ENCODE data around the gene FCMR.

- TF ChIP-seq OSR1 (CRISPR knock-in tag; IDR thresholded peaks at IDR 0.05) (no peak), RARB (CRISPR knock-in tag; IDR thresholded peaks at IDR 0.05) (no peak), POU6F1 (CRISPR knock-in tag; IDR thresholded peaks at IDR 0.05; ENCODE audit: borderline replicate concordance, low read depth) (no peak), ZFP3 (CRISPR knock-in tag; IDR thresholded peaks at IDR 0.05) (no peak), BACH2 (CRISPR knock-in tag; IDR thresholded peaks at IDR 0.05; ENCODE audit: borderline replicate concordance) (no peak), PATZ1 (CRISPR knock-in tag; IDR thresholded peaks at IDR 0.05; ENCODE audit: borderline replicate concordance) (no peak), TOX (CRISPR knock-in tag; IDR thresholded peaks at IDR 0.05; ENCODE audit: borderline replicate concordance) (no peak), CREB5 (CRISPR knock-in tag; IDR thresholded peaks at IDR 0.05; ENCODE audit: low read depth) (no peak), ZNF8 (CRISPR knock-in tag; IDR thresholded peaks at IDR 0.05) (no peak), SNAI2 (CRISPR knock-in tag; IDR thresholded peaks at IDR 0.05) (no peak), GLIS3 (CRISPR knock-in tag; IDR thresholded peaks at IDR 0.05) (no peak), ISL1 (CRISPR knock-in tag; IDR thresholded peaks at IDR 0.05) (no peak), ZC3H10 (CRISPR knock-in tag; IDR thresholded peaks at IDR 0.05) (no peak), PPARA (CRISPR knock-in tag; IDR thresholded peaks at IDR 0.05; ENCODE audit: borderline replicate concordance) (no peak)
These were observed 14.3 kb downstream of the FCMR start for GRCh38 chr1:206907304-206907991.

Measured in SK-N-SH treated with all-trans-retinoic acid at 6 μM for 48 hours (cell line).